Mucosa of stomach (tissue), 1 donor: Measurements from ENCODE around the gene REX1BD.

Experiments
- H3K27me3 ChIP-seq: one replicate; pipeline ENCODE4 v1.7.0; 2013; ENCODE audit warnings: mild to moderate bottlenecking, low read length; ENCODE audit not compliant: control insufficient read depth, insufficient read depth
- H3K36me3 ChIP-seq: one replicate; pipeline ENCODE4 v1.7.0; 2013; ENCODE audit warnings: low read length; ENCODE audit not compliant: control insufficient read depth, insufficient read depth
- H3K4me1 ChIP-seq: one replicate; pipeline ENCODE4 v1.7.0; 2013; ENCODE audit warnings: mild to moderate bottlenecking, low read length; ENCODE audit not compliant: control insufficient read depth, insufficient read depth
- H3K4me3 ChIP-seq: one replicate; pipeline ENCODE4 v1.7.0; 2013; ENCODE audit warnings: low read length
- H3K9ac ChIP-seq: one replicate; pipeline ENCODE4 v1.7.0; 2013; ENCODE audit warnings: mild to moderate bottlenecking, low read length, moderate library complexity
- H3K9me3 ChIP-seq: one replicate; pipeline ENCODE4 v1.7.0; 2013; ENCODE audit warnings: mild to moderate bottlenecking, low read length, moderate library complexity; ENCODE audit not compliant: control insufficient read depth
- donor health status: Pancreatic carcinoma.

The REX1BD gene

GRCh38 chr19:18558604-18559003 lies 30.0 kb upstream of the REX1BD start:
- peak overlapping the region; percentile 26 for H3K4me3 ChIP-seq
- peak overlapping the region; percentile 80 for H3K9ac ChIP-seq
- no peaks in the 10 kb centered on the region for H3K36me3 ChIP-seq
- H3K27me3 ChIP-seq: no peaks in the 10 kb centered on the region
- H3K9me3 ChIP-seq: no peaks in the 10 kb centered on the region
- H3K4me1 ChIP-seq: peaks cover 11% of the 10 kb centered on the region

- H3K4me3 ChIP-seq: no peak overlapping the region
- no peak overlapping the region for H3K9ac ChIP-seq
- peaks cover 3% of the 10 kb centered on the region for H3K36me3 ChIP-seq
- peaks cover 11% of the 10 kb centered on the region for H3K4me1 ChIP-seq
- H3K27me3 ChIP-seq: no peaks in the 10 kb centered on the region
- no peaks in the 10 kb centered on the region for H3K9me3 ChIP-seq
Observed at GRCh38 chr19:18559685-18560084, 28.9 kb upstream of the REX1BD start.

GRCh38 chr19:18562086-18562485 lies 26.5 kb upstream of the REX1BD start:
- Histone ChIP-seq H3K9me3 (no peaks in the 10 kb centered on the region), H3K36me3 (peaks cover 6% of the 10 kb centered on the region), H3K4me3 (no peak overlapping the region), H3K27me3 (no peaks in the 10 kb centered on the region), H3K9ac (no peak overlapping the region), H3K4me1 (peaks cover 11% of the 10 kb centered on the region)

GRCh38 chr19:18566953-18567352 lies 21.6 kb upstream of the REX1BD start:
- peaks cover 6% of the 10 kb centered on the region for H3K36me3 ChIP-seq
- H3K4me1 ChIP-seq: no peaks in the 10 kb centered on the region
- no peaks in the 10 kb centered on the region for H3K9me3 ChIP-seq

GRCh38 chr19:18568367-18568766 lies 20.2 kb upstream of the REX1BD start:
- no peaks in the 10 kb centered on the region for H3K9me3 ChIP-seq
- peaks cover 11% of the 10 kb centered on the region for H3K4me1 ChIP-seq
- H3K4me3 ChIP-seq: no peak overlapping the region
- peaks cover 6% of the 10 kb centered on the region for H3K36me3 ChIP-seq
- no peaks in the 10 kb centered on the region for H3K27me3 ChIP-seq
- no peak overlapping the region for H3K9ac ChIP-seq

More at GRCh38 chr19:18566953-18567352, 21.6 kb upstream of the REX1BD start:
- Histone ChIP-seq H3K27me3 (no peaks in the 10 kb centered on the region), H3K9ac (no peak overlapping the region), H3K4me3 (no peak overlapping the region)

GRCh38 chr19:18571564-18572344 lies 16.8 kb upstream of the REX1BD start, which contains the start of gene UBA52:
UBA52 (plus strand) TSS chr19:18571857; CDS start chr19:18573301, 1,444 bp downstream.
- Histone ChIP-seq H3K9me3 (no peaks in the 10 kb centered on the region), H3K36me3 (peaks cover 9% of the 10 kb centered on the region), H3K4me3 (peak within 1 kb of the TSS; percentile 80), H3K9ac (peak within 1 kb of the TSS; percentile 91), H3K27me3 (no peaks in the 10 kb centered on the region), H3K4me1 (peaks cover 15% of the 10 kb centered on the region)

- H3K36me3 ChIP-seq: peaks cover 9% of the 10 kb centered on the region
- H3K4me3 ChIP-seq: no peak overlapping the region
- no peak overlapping the region for H3K9ac ChIP-seq
- peaks cover 15% of the 10 kb centered on the region for H3K4me1 ChIP-seq
- no peaks in the 10 kb centered on the region for H3K27me3 ChIP-seq
- H3K9me3 ChIP-seq: no peaks in the 10 kb centered on the region
Observed at GRCh38 chr19:18574691-18575291, 13.8 kb upstream of the REX1BD start.

- H3K27me3 ChIP-seq: no peaks in the 10 kb centered on the region
Observed at GRCh38 chr19:18576383-18576782, 12.2 kb upstream of the REX1BD start.

GRCh38 chr19:18577365-18577914 lies 11.2 kb upstream of the REX1BD start:
- H3K9me3 ChIP-seq: no peaks in the 10 kb centered on the region
- no peaks in the 10 kb centered on the region for H3K27me3 ChIP-seq
- H3K36me3 ChIP-seq: peaks cover 9% of the 10 kb centered on the region
- no peak overlapping the region for H3K4me3 ChIP-seq
- H3K9ac ChIP-seq: no peak overlapping the region
- H3K4me1 ChIP-seq: peaks cover 14% of the 10 kb centered on the region

More at GRCh38 chr19:18576383-18576782, 12.2 kb upstream of the REX1BD start:
- peaks cover 9% of the 10 kb centered on the region for H3K36me3 ChIP-seq
- no peak overlapping the region for H3K9ac ChIP-seq
- H3K4me3 ChIP-seq: no peak overlapping the region
- peaks cover 15% of the 10 kb centered on the region for H3K4me1 ChIP-seq
- H3K9me3 ChIP-seq: no peaks in the 10 kb centered on the region

GRCh38 chr19:18580311-18580710 lies 8.3 kb upstream of the REX1BD start:
- Histone ChIP-seq H3K4me3 (no peak overlapping the region), H3K9ac (no peak overlapping the region), H3K27me3 (peaks cover 2% of the 10 kb centered on the region), H3K4me1 (no peaks in the 10 kb centered on the region), H3K36me3 (peaks cover under 1% of the 10 kb centered on the region), H3K9me3 (no peaks in the 10 kb centered on the region)

GRCh38 chr19:18586306-18586705 lies 2.3 kb upstream of the REX1BD start:
- no peak overlapping the region for H3K9ac ChIP-seq
- H3K4me1 ChIP-seq: peaks cover 12% of the 10 kb centered on the region
- peaks cover 5% of the 10 kb centered on the region for H3K27me3 ChIP-seq
- H3K4me3 ChIP-seq: no peak overlapping the region
- no peaks in the 10 kb centered on the region for H3K36me3 ChIP-seq
- no peaks in the 10 kb centered on the region for H3K9me3 ChIP-seq

GRCh38 chr19:18587561-18587960 lies 1.0 kb upstream of the REX1BD start:
- no peak overlapping the region for H3K9ac ChIP-seq
- H3K4me1 ChIP-seq: peaks cover 12% of the 10 kb centered on the region
- H3K27me3 ChIP-seq: peaks cover 5% of the 10 kb centered on the region
- H3K36me3 ChIP-seq: no peaks in the 10 kb centered on the region
- no peak overlapping the region for H3K4me3 ChIP-seq
- no peaks in the 10 kb centered on the region for H3K9me3 ChIP-seq
